H1 (cell line): ENCODE results near the gene CCL17. TPM values are rescaled to one million over a fixed set of nuclear protein-coding genes. Genes with fewer than 3 reads are reported as not detected.

Experiments
- CTCF ChIA-PET: fragments of 300-600 bp; sonication (Branson Sonifier 250); formaldehyde crosslinking; loops from one replicate; lab custom pipeline; 2021; ENCODE audit not compliant: partially characterized antibody; lab: Charles Lee
- POLR2A ChIA-PET: fragments of 300-600 bp; sonication (Branson Sonifier 250); formaldehyde crosslinking; loops from one replicate; lab custom pipeline; 2021; ENCODE audit warnings: inconsistent platforms; ENCODE audit not compliant: partially characterized antibody; lab: Charles Lee
- DNase-seq, 2 experiments: peaks; one replicate each; pipeline versions ENCODE4 v3.0.0 to v3.0.0-alpha.2; 2010 to 2022; ENCODE audit warnings: low spot score in 2 of 2, low read depth in 1 of 2, mixed read lengths in 1 of 2
- FAIRE-seq: peaks from 2 replicates; lab custom pipeline; 2011; peaks lifted over from hg19 to GRCh38; lab: Jason Lieb, UNC
- H2AFZ ChIP-seq: 2 replicates; pipeline ENCODE4 v1.8.1; 2012; ENCODE audit warnings: low read length, inconsistent platforms
- H2AK5ac ChIP-seq: 2 replicates; pipeline ENCODE4 v1.6.1; 2013; ENCODE audit warnings: low read depth, low read length
- H2BK120ac ChIP-seq: replicated peaks from 2 replicates; pipeline ENCODE3; 2013; ENCODE audit warnings: low read depth, low read length, inconsistent platforms
- H2BK12ac ChIP-seq: 2 replicates; pipeline ENCODE4 v1.6.1; 2013; ENCODE audit warnings: low read depth, low read length
- H2BK15ac ChIP-seq: 2 replicates; pipeline ENCODE4 v1.6.1; 2013; ENCODE audit warnings: low read length
- H2BK20ac ChIP-seq: 2 replicates; pipeline ENCODE4 v1.6.1; 2013; ENCODE audit warnings: low read length
- H2BK5ac ChIP-seq: 2 replicates; pipeline ENCODE4 v1.6.1; 2013; ENCODE audit warnings: low read depth, low read length
- H3K14ac ChIP-seq: 2 replicates; pipeline ENCODE4 v1.6.1; 2013; ENCODE audit warnings: inconsistent platforms; ENCODE audit not compliant: insufficient read length
- H3K18ac ChIP-seq: 2 replicates; pipeline ENCODE4 v1.6.1; 2013; ENCODE audit warnings: low read length; ENCODE audit errors: extremely low read depth
- H3K23ac ChIP-seq: 2 replicates; pipeline ENCODE4 v1.6.1; 2013; ENCODE audit warnings: inconsistent platforms; ENCODE audit not compliant: insufficient read length
- H3K23me2 ChIP-seq: 2 replicates; pipeline ENCODE4 v1.6.1; 2013; ENCODE audit warnings: low read depth, low read length
- H3K27ac ChIP-seq: 2 replicates; pipeline ENCODE4 v1.6.1; 2011; ENCODE audit warnings: low read depth, low read length, inconsistent platforms
- H3K27me3 ChIP-seq, 4 experiments: replicated peaks in 1 of 4; 1 replicate in 1 of 4; 2 replicates in 3 of 4; pipeline versions ENCODE4 v1.6.1 to v1.8.1; 2011 to 2013; ENCODE audit warnings: low read length in 3 of 4, mild to moderate bottlenecking in 3 of 4, inconsistent platforms in 2 of 4, mixed read lengths in 2 of 4, moderate library complexity in 1 of 4; ENCODE audit not compliant: control insufficient read depth in 3 of 4, insufficient read depth in 3 of 4; ENCODE audit errors: extremely low read depth in 1 of 4
- H3K36me3 ChIP-seq, 4 experiments: 2 replicates each; pipeline versions ENCODE4 v1.6.1 to v1.8.1; 2011 to 2013; ENCODE audit warnings: mild to moderate bottlenecking in 4 of 4, low read length in 3 of 4, moderate library complexity in 2 of 4, control low read depth in 1 of 4, inconsistent platforms in 1 of 4; ENCODE audit not compliant: insufficient read depth in 4 of 4, control insufficient read depth in 2 of 4
- H3K4ac ChIP-seq: replicated peaks from 2 replicates; pipeline ENCODE3; 2013; ENCODE audit warnings: low read length, low read depth, mixed read lengths, inconsistent platforms; ENCODE audit not compliant: insufficient read length
- H3K4me1 ChIP-seq, 4 experiments: replicated peaks in 1 of 4; 1 replicate in 1 of 4; 2 replicates in 3 of 4; pipeline versions ENCODE4 v1.6.1 to v1.8.1; 2011 to 2013; ENCODE audit warnings: low read length in 3 of 4, inconsistent platforms in 2 of 4, mixed read lengths in 1 of 4; ENCODE audit not compliant: insufficient read depth in 4 of 4, control insufficient read depth in 3 of 4
- H3K4me2 ChIP-seq, 2 experiments: 2 replicates each; pipeline versions ENCODE4 v1.6.1 to v1.8.1; 2011 to 2013; ENCODE audit warnings: low read depth in 2 of 2, low read length in 2 of 2, control low read depth in 1 of 2, inconsistent platforms in 1 of 2, mild to moderate bottlenecking in 1 of 2; ENCODE audit not compliant: insufficient read depth in 1 of 2
- H3K4me3 ChIP-seq, 4 experiments: fragments of 200-600, 300-600 bp in 1 of 4; sonication (generic), shearing (Covaris generic), sonication (Bioruptor Twin) in 1 of 4; 2 replicates each; pipeline versions ENCODE4 v1.5.1 to v1.8.1; 2011 to 2016; ENCODE audit warnings: low read length in 4 of 4, low read depth in 3 of 4, control low read depth in 2 of 4, inconsistent platforms in 2 of 4, mild to moderate bottlenecking in 2 of 4, mixed read lengths in 1 of 4, moderate library complexity in 1 of 4; ENCODE audit not compliant: insufficient read depth in 2 of 4; ENCODE audit errors: extremely low read depth in 1 of 4
- H3K56ac ChIP-seq: replicated peaks from 2 replicates; pipeline ENCODE3; 2013; ENCODE audit warnings: low read depth, mild to moderate bottlenecking, mixed read lengths, low read length, inconsistent platforms; ENCODE audit not compliant: insufficient read length
- H3K79me1 ChIP-seq: 2 replicates; pipeline ENCODE4 v1.6.1; 2013; ENCODE audit warnings: low read depth, low read length, control low read depth
- H3K79me2 ChIP-seq, 2 experiments: 2 replicates each; pipeline versions ENCODE4 v1.6.1 to v1.8.1; 2012 to 2013; ENCODE audit warnings: low read length in 2 of 2, mild to moderate bottlenecking in 2 of 2, inconsistent platforms in 1 of 2; ENCODE audit not compliant: insufficient read depth in 2 of 2, control insufficient read depth in 1 of 2
- H3K9ac ChIP-seq, 4 experiments: replicated peaks in 1 of 4; 1 replicate in 1 of 4; 2 replicates in 3 of 4; pipeline versions ENCODE4 v1.6.1 to v1.8.1; 2011 to 2013; ENCODE audit warnings: low read depth in 3 of 4, low read length in 3 of 4, control low read depth in 2 of 4, mild to moderate bottlenecking in 2 of 4, moderate library complexity in 2 of 4, inconsistent platforms in 1 of 4; ENCODE audit errors: extremely low read depth in 1 of 4
- H3K9me3 ChIP-seq, 2 experiments: 2 replicates each; pipeline versions ENCODE4 v1.6.1 to v1.8.1; 2012 to 2013; ENCODE audit warnings: mild to moderate bottlenecking in 2 of 2, moderate library complexity in 2 of 2, control low read depth in 1 of 2, inconsistent platforms in 1 of 2, low read depth in 1 of 2, low read length in 1 of 2, mixed read lengths in 1 of 2; ENCODE audit not compliant: insufficient read depth in 2 of 2
- H4K20me1 ChIP-seq, 2 experiments: replicated peaks in 1 of 2; 2 replicates each; pipeline versions ENCODE3 to v1.8.1; 2011 to 2013; ENCODE audit warnings: inconsistent platforms in 2 of 2, low read length in 2 of 2, mild to moderate bottlenecking in 1 of 2; ENCODE audit not compliant: insufficient read depth in 2 of 2, control insufficient read depth in 1 of 2
- H4K5ac ChIP-seq: 2 replicates; pipeline ENCODE4 v1.6.1; 2013; ENCODE audit warnings: low read length, low read depth, mixed read lengths, inconsistent platforms; ENCODE audit not compliant: insufficient read length
- H4K8ac ChIP-seq: 2 replicates; pipeline ENCODE4 v1.8.0; 2013; ENCODE audit warnings: mild to moderate bottlenecking, moderate library complexity, low read length, inconsistent platforms; ENCODE audit not compliant: insufficient read depth; ENCODE audit errors: extremely low read depth
- H4K91ac ChIP-seq: replicated peaks from 2 replicates; pipeline ENCODE3; 2013; ENCODE audit warnings: low read length, mixed read lengths, inconsistent platforms; ENCODE audit not compliant: insufficient read length
- RXRA ChIP-seq: IDR thresholded peaks from 2 replicates; pipeline ENCODE4 v1.6.1; 2011; ENCODE audit warnings: low read depth, mild to moderate bottlenecking, low read length, moderate library complexity; ENCODE audit not compliant: insufficient read depth
- SIRT6 ChIP-seq: IDR thresholded peaks from one replicate; pipeline ENCODE4 v1.7.1; 2012; ENCODE audit warnings: low read length, inconsistent platforms
- SRF ChIP-seq: IDR thresholded peaks from 2 replicates; pipeline ENCODE4 v1.6.1; 2011; ENCODE audit warnings: mild to moderate bottlenecking, low read depth, low read length, moderate library complexity
- WGBS, 2 experiments: shearing (Covaris generic) in 1 of 2; methylation state at CpG; one replicate each; pipeline versions ENCODE4 v1.1.6 to v1.1.7; 2013 to 2015; ENCODE audit warnings: low lambda C conversion rate in 2 of 2, mixed read lengths in 2 of 2, inconsistent platforms in 1 of 2, low coverage in 1 of 2, missing lambda C conversion rate in 1 of 2; ENCODE audit not compliant: insufficient replicate concordance in 2 of 2, insufficient coverage in 1 of 2, insufficient read length in 1 of 2; ENCODE audit errors: extremely low coverage in 1 of 2, missing lambda C conversion rate in 1 of 2; 5-methylcytosine and 5-hydroxymethylcytosine counted together
- polyA plus RNA-seq, 7 experiments: library from polyadenylated mRNA; depleted of rRNA in 3 of 7; stranded (reverse) in 5 of 7; unstranded in 2 of 7; fragments of >200 nt in 5 of 7; fragments of 200-250 nt in 2 of 7; gene quantifications; 1 replicate in 5 of 7; 2 replicates in 1 of 7; 4 replicates in 1 of 7; pipeline versions ENCODE4 v1.2.1 to v1.2.3, GENCODE V29; 2011 to 2013; ENCODE audit warnings: missing spikeins in 2 of 7, mixed read lengths in 2 of 7
- total RNA-seq: library from RNA; stranded (reverse); fragmentation: NEBNext Ultra II Directional; extraction: Animal tissue kit (Norgen Biotek cat#: 25700); gene quantifications from 2 replicates; pipeline ENCODE4 v1.2.1, GENCODE V29; 2021

CCL17 gene
- total and polyA plus RNA-seq, 2 of the 8 experiments (the other 6 are each of a cell fraction or from before 2014, with no cell fraction given) = not detected

DNA sequence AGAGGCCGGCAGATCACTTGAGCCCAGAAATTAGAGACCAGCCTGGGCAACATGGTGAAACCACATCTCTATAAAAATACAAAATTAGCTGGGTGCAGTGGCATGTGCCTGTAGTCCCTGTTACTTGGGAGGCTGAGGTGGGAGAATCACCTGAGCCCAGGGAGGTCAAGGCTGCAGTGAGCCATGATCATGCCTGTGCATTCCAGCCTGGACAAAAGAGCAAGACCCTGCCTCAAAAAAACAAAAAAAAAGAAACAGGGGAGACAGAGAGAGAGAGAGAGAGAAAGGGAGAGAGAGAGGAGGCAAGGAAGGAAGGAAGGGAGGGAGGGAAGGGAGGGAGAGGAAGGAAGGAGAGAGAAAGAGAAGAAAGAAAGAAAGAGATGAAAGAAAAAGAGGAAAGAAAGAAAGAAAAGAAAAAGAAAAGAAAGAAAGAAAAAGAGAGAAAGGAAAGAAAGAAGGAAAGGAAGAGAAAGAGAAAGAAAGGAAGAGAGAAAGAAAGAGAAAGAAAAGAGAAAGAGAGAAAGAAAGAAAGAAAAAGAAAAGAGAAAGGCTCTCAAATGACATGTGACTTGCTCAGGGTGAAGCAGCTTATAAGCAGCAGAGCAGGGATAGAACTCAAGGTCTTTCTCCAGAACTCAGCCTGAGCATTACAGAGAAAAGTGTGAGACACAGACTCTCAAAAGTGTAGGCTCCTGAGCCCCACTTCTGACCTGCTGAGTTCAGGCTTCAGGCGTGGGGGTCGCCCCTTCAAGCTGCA is 16.8 kb upstream of the CCL17 start:
- Histone ChIP-seq H3K27me3 (no peaks in the 10 kb centered on the region; a peak in 1 of 7 replicates), H3K56ac (no peak overlapping the region), H3K14ac (no peak overlapping the region), H3K4ac (no peak overlapping the region), H3K4me1 (peaks cover 0 to 2% (median 1%) of the 10 kb centered on the region in 4 experiments; a peak in 1 of 7 replicates), H3K27ac (no peak overlapping the region), H4K5ac (no peak overlapping the region), H2BK20ac (no peak overlapping the region), H2BK5ac (no peak overlapping the region), H3K79me1 (no peaks in the 10 kb centered on the region), H3K4me3 (no peak overlapping the region), H2BK12ac (no peak overlapping the region), H3K9me3 (no peaks in the 10 kb centered on the region), H3K36me3 (no peaks in the 10 kb centered on the region), H4K20me1 (peaks cover 0 to 8% of the 10 kb centered on the region in 2 experiments), H3K79me2 (no peaks in the 10 kb centered on the region), H3K4me2 (no peak overlapping the region), H3K23me2 (peaks cover 6% of the 10 kb centered on the region), H3K9ac (no peak overlapping the region), H2BK15ac (no peak overlapping the region), H2AFZ (no peak overlapping the region), H4K91ac (no peak overlapping the region), H4K8ac (no peak overlapping the region; the same call in 1 of the 2 replicates), H2AK5ac (no peak overlapping the region), H3K18ac (no peak overlapping the region), H2BK120ac (no peak overlapping the region), H3K23ac (no peak overlapping the region)
- DNase-seq = no peak
- POLR2A ChIA-PET = interaction anchor here (1.5 kb wide), 1 partner anchor 10 kb away, joined by 5 read pairs; no protein-coding TSS in a partner anchor
- CTCF ChIA-PET = interaction anchor here (0.8 to 2.4 kb wide), 6 partner anchors 11 to 304 kb away, joined by 3 to 15 read pairs (median 4); no protein-coding TSS in a partner anchor
- no peak for FAIRE-seq
- TF ChIP-seq SRF = no peak
- TF ChIP-seq RXRA = no peak
- TF ChIP-seq SIRT6 = no peak
- WGBS, 2 experiments = 72% methylated on average over 3 of the region's 3 CpGs; no CpG with 5 or more reads in 1 of the 2 experiments
